Skin epidermis (tissue), 12 donors: ENCODE data around the gene RERE.

Experiments
- H3K27ac ChIP-seq, 21 experiments: fragments of 200-600 bp; sonication (generic) in 11 of 21; one replicate each; pipeline ENCODE4 v1.5.0; 2020; ENCODE audit warnings: mild to moderate bottlenecking in 3 of 21, inconsistent platforms in 2 of 21, moderate library complexity in 2 of 21
- H3K4me3 ChIP-seq, 7 experiments: fragments of 200-600 bp; sonication (generic) in 2 of 7; one replicate each; pipeline ENCODE4 v1.5.0; 2020; ENCODE audit warnings: inconsistent platforms in 2 of 7, mild to moderate bottlenecking in 2 of 7, moderate library complexity in 1 of 7

RERE gene

GRCh38 chr1:8362701-8363101, 454.7 kb downstream of the RERE start:
- H3K27ac ChIP-seq: peak overlapping the region in 2 of 21 experiments; percentile 7 to 69

GRCh38 chr1:8361198-8361849, 456.1 kb downstream of the RERE start:
- H3K27ac ChIP-seq: peak overlapping the region in 2 of 21 experiments; percentile 7 to 28

More at GRCh38 chr1:8362701-8363101, 454.7 kb downstream of the RERE start:
- no peak overlapping the region for H3K4me3 ChIP-seq

GRCh38 chr1:8360493-8361197, 456.8 kb downstream of the RERE start:
- Histone ChIP-seq H3K4me3 (no peak overlapping the region), H3K27ac (peak overlapping the region in 1 of 21 experiments; percentile 28)

More at GRCh38 chr1:8361198-8361849, 456.1 kb downstream of the RERE start:
- no peak overlapping the region for H3K4me3 ChIP-seq

- no peak overlapping the region for H3K4me3 ChIP-seq
- H3K27ac ChIP-seq: no peak overlapping the region
Measured at GRCh38 chr1:8359617-8360481, 457.6 kb downstream of the RERE start.

- no peak overlapping the region for H3K4me3 ChIP-seq
- no peak overlapping the region for H3K27ac ChIP-seq
Measured at GRCh38 chr1:8358897-8359616, 458.4 kb downstream of the RERE start.

GRCh38 chr1:8358241-8358896, 459.1 kb downstream of the RERE start:
- Histone ChIP-seq H3K27ac (no peak overlapping the region), H3K4me3 (no peak overlapping the region)

GRCh38 chr1:8357329-8358101, 459.9 kb downstream of the RERE start:
- H3K27ac ChIP-seq: peak overlapping the region in 1 of 21 experiments; percentile 15
- H3K4me3 ChIP-seq: no peak overlapping the region

GRCh38 chr1:8356256-8357209, 460.9 kb downstream of the RERE start:
- H3K4me3 ChIP-seq: no peak overlapping the region
- H3K27ac ChIP-seq: peak overlapping the region in 1 of 21 experiments; percentile 24

GRCh38 chr1:8355439-8356255, 461.8 kb downstream of the RERE start:
- H3K27ac ChIP-seq: no peak overlapping the region
- H3K4me3 ChIP-seq: no peak overlapping the region

GRCh38 chr1:8354038-8354437, 463.4 kb downstream of the RERE start:
- Histone ChIP-seq H3K4me3 (no peak overlapping the region), H3K27ac (no peak overlapping the region)

GRCh38 chr1:8352886-8353785, 464.3 kb downstream of the RERE start:
- no peak overlapping the region for H3K4me3 ChIP-seq
- H3K27ac ChIP-seq: peak overlapping the region in 4 of 21 experiments; percentile 3 to 40 (median 14)

- Histone ChIP-seq H3K27ac (peak overlapping the region in 3 of 21 experiments; percentile 3 to 40 (median 15)), H3K4me3 (no peak overlapping the region)
Measured at GRCh38 chr1:8352471-8352845, 465.0 kb downstream of the RERE start.

GRCh38 chr1:8351693-8352470, 465.6 kb downstream of the RERE start:
- Histone ChIP-seq H3K4me3 (no peak overlapping the region), H3K27ac (no peak overlapping the region)

- H3K27ac ChIP-seq: no peak overlapping the region
- no peak overlapping the region for H3K4me3 ChIP-seq
Measured at GRCh38 chr1:8350914-8351684, 466.3 kb downstream of the RERE start.
